B cell (primary cell): ENCODE results near the gene PKDREJ.

Source experiments
- CTCF ChIP-seq: fragments of 200-600 bp; IDR thresholded peaks from one replicate; pipeline ENCODE4 v1.8.0; 2022; ENCODE audit warnings: antibody characterized with exemption, mild to moderate bottlenecking
- EZH2 ChIP-seq: IDR thresholded peaks from 2 replicates; pipeline ENCODE4 v1.6.1; 2012; ENCODE audit warnings: borderline replicate concordance, low read depth, mild to moderate bottlenecking, moderate library complexity, low read length; ENCODE audit not compliant: insufficient read depth, poor library complexity, severe bottlenecking

GRCh38 chr22:46250783-46251125 is 12.4 kb downstream of the PKDREJ start:
- TF ChIP-seq CTCF = no peak
- no peak for TF ChIP-seq EZH2
